ENCODE data around the gene MACROD2. TPM values are rescaled to one million over a fixed set of nuclear protein-coding genes. Genes with fewer than 3 reads are reported as not detected.

Gene MACROD2
- total RNA-seq, 1 donor from 2014 or later = 6.4 TPM

DNA sequence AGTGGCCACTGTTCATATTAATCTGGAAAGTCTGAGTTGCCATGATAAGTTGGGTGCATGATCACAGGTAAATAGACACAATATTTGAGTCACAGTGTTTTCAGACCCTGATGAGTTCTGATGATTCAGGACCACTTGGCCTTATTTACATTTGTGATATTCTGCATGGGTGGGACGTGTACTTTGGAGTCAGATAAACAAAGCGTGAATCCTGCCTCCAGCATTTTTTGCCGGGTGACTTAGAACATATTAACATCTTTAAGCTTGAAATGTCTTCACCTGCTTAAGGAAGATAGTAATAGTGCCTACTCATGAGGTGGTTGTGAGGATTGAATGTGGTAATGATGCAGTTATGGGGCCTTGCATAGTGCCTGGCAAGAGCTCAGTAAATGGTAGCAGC, 1582.8 kb downstream of the MACROD2 start:
- Mint-ChIP-seq H3K36me3 (ENCODE audit: low read depth) (no peaks in the 10 kb centered on the region), H3K27ac (ENCODE audit: unreplicated experiment) (no peak overlapping the region), H3K4me3 (no peak overlapping the region), H3K9me3 (no peaks in the 10 kb centered on the region), H3K4me1 (no peaks in the 10 kb centered on the region), H3K27me3 (ENCODE audit: low read depth) (no peaks in the 10 kb centered on the region)
- no peak for DNase-seq (ENCODE audit: low read depth, low spot score)
- TF ChIP-seq, protein P1, sequence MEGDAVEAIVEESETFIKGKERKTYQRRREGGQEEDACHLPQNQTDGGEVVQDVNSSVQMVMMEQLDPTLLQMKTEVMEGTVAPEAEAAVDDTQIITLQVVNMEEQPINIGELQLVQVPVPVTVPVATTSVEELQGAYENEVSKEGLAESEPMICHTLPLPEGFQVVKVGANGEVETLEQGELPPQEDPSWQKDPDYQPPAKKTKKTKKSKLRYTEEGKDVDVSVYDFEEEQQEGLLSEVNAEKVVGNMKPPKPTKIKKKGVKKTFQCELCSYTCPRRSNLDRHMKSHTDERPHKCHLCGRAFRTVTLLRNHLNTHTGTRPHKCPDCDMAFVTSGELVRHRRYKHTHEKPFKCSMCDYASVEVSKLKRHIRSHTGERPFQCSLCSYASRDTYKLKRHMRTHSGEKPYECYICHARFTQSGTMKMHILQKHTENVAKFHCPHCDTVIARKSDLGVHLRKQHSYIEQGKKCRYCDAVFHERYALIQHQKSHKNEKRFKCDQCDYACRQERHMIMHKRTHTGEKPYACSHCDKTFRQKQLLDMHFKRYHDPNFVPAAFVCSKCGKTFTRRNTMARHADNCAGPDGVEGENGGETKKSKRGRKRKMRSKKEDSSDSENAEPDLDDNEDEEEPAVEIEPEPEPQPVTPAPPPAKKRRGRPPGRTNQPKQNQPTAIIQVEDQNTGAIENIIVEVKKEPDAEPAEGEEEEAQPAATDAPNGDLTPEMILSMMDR (conservative IDR thresholded peaks at IDR 0.05) = no peak

DNA sequence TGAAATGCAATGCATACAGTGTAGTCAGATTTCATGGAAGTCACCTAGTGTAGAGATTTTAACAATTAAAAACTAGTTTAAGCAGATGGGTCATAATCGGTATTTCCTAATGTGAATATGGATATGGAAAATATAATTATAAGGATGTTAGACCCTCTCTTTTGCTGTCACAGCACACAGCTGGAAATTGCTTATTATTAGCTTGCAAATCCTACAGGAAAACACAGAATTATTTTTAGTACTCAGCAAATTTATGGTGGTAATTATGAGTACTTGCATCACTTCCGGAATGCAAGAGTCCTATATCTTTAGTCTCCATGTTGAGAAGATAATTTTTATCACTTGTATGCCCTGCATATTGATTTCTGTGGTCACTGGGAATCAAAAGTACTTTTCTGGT, 1584.4 kb downstream of the MACROD2 start:
- H3K4me1 Mint-ChIP-seq = no peaks in the 10 kb centered on the region
- H3K27me3 Mint-ChIP-seq (ENCODE audit: low read depth) = no peaks in the 10 kb centered on the region
- H3K9me3 Mint-ChIP-seq = no peaks in the 10 kb centered on the region
- H3K36me3 Mint-ChIP-seq (ENCODE audit: low read depth) = no peaks in the 10 kb centered on the region
- TF ChIP-seq, protein P1 (conservative IDR thresholded peaks at IDR 0.05) = no peak
- no peak overlapping the region for H3K4me3 Mint-ChIP-seq
- no peak overlapping the region for H3K27ac Mint-ChIP-seq (ENCODE audit: unreplicated experiment)
- no peak for DNase-seq (ENCODE audit: low read depth, low spot score)

DNA sequence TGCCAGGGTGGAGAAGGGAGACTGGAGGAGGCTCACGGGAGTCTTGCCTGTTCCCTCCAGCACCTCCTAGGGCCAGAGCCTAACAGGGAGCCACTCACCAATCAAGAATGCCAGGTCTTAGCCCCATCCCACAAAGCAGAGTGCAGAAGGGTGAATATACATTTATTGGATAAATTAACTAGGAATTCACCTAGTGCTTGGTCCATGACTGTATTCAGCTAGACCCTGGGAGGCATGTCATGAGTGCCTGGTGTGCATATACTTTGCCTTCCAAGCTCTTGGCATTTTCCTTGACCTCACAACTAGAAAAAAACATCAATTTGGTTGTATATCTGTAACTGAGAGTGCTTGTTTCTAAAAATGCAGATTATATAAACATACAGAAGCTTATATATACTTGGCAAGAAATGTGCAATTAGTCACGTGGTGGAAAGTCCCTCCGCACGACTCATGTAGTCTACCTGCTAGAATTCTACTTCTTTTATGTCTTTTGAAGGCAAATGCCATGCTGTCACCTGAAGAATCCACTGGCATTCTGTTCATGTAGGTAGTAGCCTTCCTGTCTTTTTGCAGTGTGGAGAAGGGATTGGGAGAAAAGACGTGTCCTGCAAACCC, 1586.9 kb downstream of the MACROD2 start:
- H3K4me3 Mint-ChIP-seq = no peak overlapping the region
- H3K27ac Mint-ChIP-seq (ENCODE audit: unreplicated experiment) = no peak overlapping the region
- H3K27me3 Mint-ChIP-seq (ENCODE audit: low read depth) = no peaks in the 10 kb centered on the region
- no peaks in the 10 kb centered on the region for H3K36me3 Mint-ChIP-seq (ENCODE audit: low read depth)
- no peak for DNase-seq (ENCODE audit: low read depth, low spot score)
- TF ChIP-seq, protein P1 (conservative IDR thresholded peaks at IDR 0.05) = no peak
- no peaks in the 10 kb centered on the region for H3K4me1 Mint-ChIP-seq
- no peaks in the 10 kb centered on the region for H3K9me3 Mint-ChIP-seq

DNA sequence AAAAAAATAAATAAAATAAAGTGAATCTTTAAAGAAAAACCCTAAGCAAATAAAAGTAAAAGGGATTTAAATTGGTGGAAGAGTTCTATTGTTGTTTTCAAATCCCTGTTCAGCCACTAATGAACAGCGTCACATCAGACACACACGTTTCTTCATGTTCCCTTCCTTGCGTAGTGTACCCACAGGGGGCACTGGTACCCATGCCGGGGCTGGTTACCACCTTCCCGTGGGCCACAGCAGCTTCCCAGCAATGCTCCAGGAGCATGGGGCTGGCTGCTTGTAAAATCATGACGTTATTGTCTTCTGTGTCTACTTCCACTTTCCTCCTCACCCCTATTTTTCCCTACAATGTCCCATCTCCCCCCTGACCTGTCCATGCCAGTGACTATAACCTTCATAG, 1589.2 kb downstream of the MACROD2 start:
- Mint-ChIP-seq H3K36me3 (ENCODE audit: low read depth) (no peaks in the 10 kb centered on the region), H3K9me3 (peaks cover 9% of the 10 kb centered on the region), H3K27ac (ENCODE audit: unreplicated experiment) (no peak overlapping the region), H3K27me3 (ENCODE audit: low read depth) (no peaks in the 10 kb centered on the region), H3K4me3 (no peak overlapping the region), H3K4me1 (no peaks in the 10 kb centered on the region)
- no peak for DNase-seq (ENCODE audit: low read depth, low spot score)
- TF ChIP-seq, protein P1 (conservative IDR thresholded peaks at IDR 0.05) = no peak

DNA sequence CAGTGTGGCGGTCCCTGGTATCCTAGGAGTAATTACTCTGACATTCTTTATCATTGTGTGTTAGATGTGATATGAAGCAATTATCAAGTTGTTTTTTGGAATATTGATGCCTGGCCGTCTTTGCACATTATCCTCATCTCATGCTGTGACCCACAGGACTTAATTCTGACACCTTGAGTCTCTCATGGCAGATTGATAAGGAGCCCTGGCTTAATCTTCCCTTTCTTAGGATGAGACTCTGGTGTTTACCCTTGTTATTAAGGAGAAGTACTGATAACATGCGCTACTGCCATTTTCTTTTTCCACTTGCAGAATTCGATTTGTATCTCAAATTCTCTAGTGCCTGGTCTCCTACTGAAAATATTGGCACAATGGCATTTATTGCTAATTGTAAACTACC, 1597.8 kb downstream of the MACROD2 start:
- Mint-ChIP-seq H3K4me3 (no peak overlapping the region), H3K4me1 (peaks cover 4% of the 10 kb centered on the region), H3K9me3 (peaks cover 17% of the 10 kb centered on the region), H3K36me3 (ENCODE audit: low read depth) (no peaks in the 10 kb centered on the region), H3K27me3 (ENCODE audit: low read depth) (no peaks in the 10 kb centered on the region), H3K27ac (ENCODE audit: unreplicated experiment) (no peak overlapping the region)
- DNase-seq (ENCODE audit: low read depth, low spot score) = no peak
- TF ChIP-seq, protein P1 (conservative IDR thresholded peaks at IDR 0.05) = no peak

All from neural crest cell (in vitro differentiated cells).